Rectal smooth muscle tissue (tissue), 1 donor: ENCODE measurements around the gene GPR35.

ENCODE experiments used
- H3K27ac ChIP-seq: one replicate; pipeline ENCODE4 v1.7.0; 2013; ENCODE audit warnings: low read depth, low read length, inconsistent platforms
- H3K27me3 ChIP-seq: one replicate; pipeline ENCODE4 v1.7.0; 2013; ENCODE audit warnings: low read length; ENCODE audit not compliant: control insufficient read depth, insufficient read depth
- H3K36me3 ChIP-seq: one replicate; pipeline ENCODE4 v1.7.0; 2013; ENCODE audit warnings: low read length; ENCODE audit not compliant: control insufficient read depth, insufficient read depth
- H3K4me1 ChIP-seq: one replicate; pipeline ENCODE4 v1.7.0; 2013; ENCODE audit warnings: low read length; ENCODE audit not compliant: control insufficient read depth, insufficient read depth
- H3K4me3 ChIP-seq: one replicate; pipeline ENCODE4 v1.7.0; 2013; ENCODE audit warnings: low read length
- H3K9ac ChIP-seq: one replicate; pipeline ENCODE4 v1.7.0; 2013; ENCODE audit warnings: low read length

The GPR35 gene

DNA sequence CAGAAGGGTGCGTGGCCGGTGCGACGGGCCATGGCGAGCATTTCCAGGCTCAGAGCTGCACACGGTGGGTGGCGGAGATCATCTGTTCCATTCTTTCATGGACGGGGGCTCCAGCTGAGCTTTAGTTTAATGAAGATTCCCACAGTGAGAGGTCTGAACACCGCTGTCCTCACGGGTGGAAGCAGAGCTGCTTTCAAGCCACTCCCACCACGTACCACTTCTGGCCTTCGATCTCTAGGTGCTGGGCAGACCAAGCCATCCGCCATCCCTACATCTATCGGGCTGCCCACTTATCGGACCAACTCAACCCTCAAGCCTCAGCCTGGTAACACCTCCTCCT lies 18.5 kb downstream of the GPR35 start:
- no peaks in the 10 kb centered on the region for H3K36me3 ChIP-seq
- peaks cover 31% of the 10 kb centered on the region for H3K27me3 ChIP-seq
- no peaks in the 10 kb centered on the region for H3K4me1 ChIP-seq
- H3K4me3 ChIP-seq: no peak overlapping the region
- no peak overlapping the region for H3K9ac ChIP-seq
- no peak overlapping the region for H3K27ac ChIP-seq

DNA sequence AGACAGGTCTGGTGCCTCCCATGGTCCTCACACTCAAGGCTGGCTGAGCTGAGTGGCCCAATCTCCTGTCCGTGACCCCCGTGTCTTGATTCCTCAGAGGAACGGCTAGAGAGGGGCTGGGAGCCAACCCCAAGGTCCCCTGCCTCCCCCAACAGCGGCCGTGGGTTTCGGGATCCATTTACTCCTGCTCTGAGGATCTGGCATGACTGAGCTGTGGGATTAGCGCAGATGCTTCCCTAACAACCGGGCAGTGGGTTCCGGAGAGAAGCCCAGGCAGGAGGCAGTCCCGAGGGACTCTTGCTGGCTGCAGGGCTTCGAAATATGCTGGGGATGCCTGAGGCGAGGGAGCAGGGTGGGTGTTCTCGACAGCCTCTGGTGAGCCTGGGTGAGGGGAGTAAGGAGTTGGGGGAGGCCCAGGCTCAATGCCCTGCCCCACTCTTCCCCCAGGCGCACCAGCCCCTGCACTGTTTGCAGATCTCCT lies 18.9 kb downstream of the GPR35 start:
- no peak overlapping the region for H3K9ac ChIP-seq
- peaks cover 31% of the 10 kb centered on the region for H3K27me3 ChIP-seq

DNA sequence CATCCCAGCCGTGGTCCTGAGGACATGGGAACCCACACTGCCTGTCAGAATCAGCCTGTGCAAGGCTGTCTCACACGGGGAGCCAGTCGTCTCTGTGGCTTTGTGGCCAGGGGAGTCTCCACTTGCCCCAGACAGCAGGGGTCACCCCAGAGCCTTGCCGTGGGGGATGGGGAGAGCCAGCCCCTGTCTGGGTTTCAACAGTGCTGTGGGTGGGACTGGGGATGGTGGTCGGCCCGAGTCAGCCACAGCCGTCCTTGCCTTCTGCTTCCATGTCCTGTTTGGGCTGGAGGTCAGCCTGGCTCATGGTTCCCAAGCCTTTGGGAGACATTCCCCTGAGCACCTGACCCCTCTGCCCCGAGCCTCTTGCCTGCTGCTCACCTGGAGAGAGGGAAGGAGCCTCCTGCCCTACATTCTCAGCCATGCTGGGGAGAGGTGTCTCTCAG lies 19.6 kb downstream of the GPR35 start:
- Histone ChIP-seq H3K4me1 (no peaks in the 10 kb centered on the region), H3K36me3 (no peaks in the 10 kb centered on the region), H3K4me3 (no peak overlapping the region), H3K27me3 (peaks cover 29% of the 10 kb centered on the region), H3K9ac (no peak overlapping the region), H3K27ac (no peak overlapping the region)

More for the DNA sequence above, 18.9 kb downstream of the GPR35 start:
- no peaks in the 10 kb centered on the region for H3K36me3 ChIP-seq
- no peaks in the 10 kb centered on the region for H3K4me1 ChIP-seq
- H3K4me3 ChIP-seq: no peak overlapping the region
- H3K27ac ChIP-seq: no peak overlapping the region

DNA sequence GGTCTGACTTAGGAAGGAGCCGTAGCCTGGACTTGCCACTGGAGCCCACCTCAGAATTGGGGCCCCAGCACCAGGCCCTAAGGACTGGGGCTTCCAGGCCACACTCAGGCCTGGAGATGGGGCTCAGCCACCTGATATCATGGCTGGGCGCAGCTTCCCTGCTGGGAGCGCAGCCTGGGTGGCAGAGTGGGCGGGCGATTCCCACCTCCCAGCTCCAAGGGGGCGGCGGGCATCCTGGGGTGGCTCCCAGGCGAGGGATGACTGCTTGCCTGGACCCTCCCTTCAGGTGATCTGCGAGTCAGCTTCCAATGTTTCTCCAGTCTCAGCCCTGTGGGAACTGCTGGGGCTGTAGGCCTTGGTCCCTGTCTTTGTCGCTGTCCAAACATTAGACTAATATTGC lies 20.1 kb downstream of the GPR35 start:
- no peak overlapping the region for H3K9ac ChIP-seq

DNA sequence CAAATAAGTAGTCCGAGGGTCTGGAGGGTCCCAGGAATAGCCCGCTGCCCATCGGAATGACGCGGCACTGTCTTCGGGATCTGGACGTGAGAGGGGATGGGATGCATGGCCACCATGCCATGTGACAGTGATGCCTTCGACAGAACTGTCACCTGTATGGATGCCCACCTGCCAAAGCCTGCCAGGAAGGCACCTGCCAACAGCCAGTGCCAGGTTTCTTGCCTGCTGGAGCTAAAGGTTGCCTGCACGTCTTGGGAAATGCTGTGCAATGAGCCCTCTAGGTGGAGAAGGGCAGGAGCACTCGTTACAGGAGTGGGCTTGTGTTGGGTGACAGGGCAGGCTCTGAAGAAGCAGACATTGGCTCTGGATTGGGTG lies 20.5 kb downstream of the GPR35 start:
- no peak overlapping the region for H3K27ac ChIP-seq
- no peaks in the 10 kb centered on the region for H3K36me3 ChIP-seq
- H3K4me1 ChIP-seq: no peaks in the 10 kb centered on the region
- no peak overlapping the region for H3K4me3 ChIP-seq
- H3K27me3 ChIP-seq: peaks cover 32% of the 10 kb centered on the region
- no peak overlapping the region for H3K9ac ChIP-seq

More for the DNA sequence above, 20.1 kb downstream of the GPR35 start:
- H3K27ac ChIP-seq: no peak overlapping the region
- peaks cover 29% of the 10 kb centered on the region for H3K27me3 ChIP-seq
- no peaks in the 10 kb centered on the region for H3K36me3 ChIP-seq
- no peaks in the 10 kb centered on the region for H3K4me1 ChIP-seq
- no peak overlapping the region for H3K4me3 ChIP-seq

DNA sequence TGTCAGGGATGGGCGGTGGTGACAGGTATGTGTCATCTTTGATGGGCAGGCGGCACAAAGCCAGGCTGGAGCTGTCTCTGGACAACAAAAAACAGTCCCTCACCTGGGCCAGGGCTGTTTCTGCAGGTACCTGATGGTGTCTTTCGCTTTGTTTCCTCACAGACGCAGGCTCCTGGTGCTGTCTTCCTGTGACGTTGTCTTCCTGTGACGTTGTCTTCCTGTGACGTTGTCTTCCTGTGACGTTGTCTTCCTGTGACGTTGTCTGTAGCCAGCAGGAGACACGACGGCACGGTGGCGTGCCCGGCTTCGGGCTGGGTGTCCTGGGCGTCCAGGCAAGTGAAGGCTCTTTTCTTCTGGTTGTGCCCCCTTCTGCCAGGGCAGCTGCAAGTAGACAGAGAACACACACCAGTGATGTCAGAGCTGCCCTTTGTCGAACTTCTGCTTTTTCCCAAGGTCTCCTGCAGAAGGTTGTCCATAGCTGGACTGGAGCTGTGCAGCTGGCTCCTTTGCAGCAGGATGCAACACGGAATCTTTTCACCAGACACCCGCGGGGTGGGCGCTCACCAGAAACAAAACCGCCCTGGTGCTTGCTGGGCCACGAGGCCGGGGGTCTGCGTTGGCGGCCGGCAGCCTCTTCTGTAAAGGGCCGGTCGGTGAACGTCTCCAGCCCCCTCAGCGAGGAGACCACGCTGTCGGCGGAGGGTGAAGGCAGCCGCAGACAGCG lies 21.1 kb downstream of the GPR35 start:
- H3K4me1 ChIP-seq: no peaks in the 10 kb centered on the region
- H3K9ac ChIP-seq: no peak overlapping the region
- H3K27me3 ChIP-seq: peaks cover 32% of the 10 kb centered on the region
- H3K27ac ChIP-seq: no peak overlapping the region
- H3K36me3 ChIP-seq: no peaks in the 10 kb centered on the region
- H3K4me3 ChIP-seq: no peak overlapping the region

DNA sequence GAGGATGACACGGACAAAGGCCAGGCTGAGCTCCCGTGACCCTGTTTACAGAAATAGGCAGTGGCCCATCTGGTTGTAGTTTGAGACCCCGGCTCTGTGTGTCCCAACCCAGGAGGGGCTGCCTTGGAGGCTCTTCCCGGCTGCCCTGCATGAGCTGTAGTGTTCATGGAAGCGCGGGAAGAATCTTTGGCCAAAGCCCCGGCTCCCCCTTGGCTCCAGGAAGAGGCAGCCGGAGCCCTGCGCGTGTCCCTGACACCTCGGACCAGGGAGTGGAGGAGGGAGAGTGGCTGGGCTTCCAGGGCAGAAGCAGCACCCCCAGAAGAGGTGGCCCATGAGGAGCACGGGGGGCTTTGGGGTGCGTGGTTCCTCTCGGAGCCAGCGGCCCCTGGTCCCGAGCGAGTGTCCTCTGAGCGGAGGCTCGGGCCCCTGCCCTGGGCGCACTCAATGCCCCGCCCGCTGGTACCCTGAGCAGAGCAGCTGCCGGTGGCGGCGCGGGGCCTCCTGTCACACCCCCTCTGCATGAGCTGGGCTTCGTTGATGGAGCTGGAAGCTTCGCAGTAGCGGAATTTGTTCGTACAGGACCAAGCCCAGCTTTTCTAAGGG lies 21.7 kb downstream of the GPR35 start:
- H3K9ac ChIP-seq: no peak overlapping the region
- no peaks in the 10 kb centered on the region for H3K36me3 ChIP-seq
- peaks cover 32% of the 10 kb centered on the region for H3K27me3 ChIP-seq
- H3K4me3 ChIP-seq: no peak overlapping the region
- no peak overlapping the region for H3K27ac ChIP-seq
- no peaks in the 10 kb centered on the region for H3K4me1 ChIP-seq

DNA sequence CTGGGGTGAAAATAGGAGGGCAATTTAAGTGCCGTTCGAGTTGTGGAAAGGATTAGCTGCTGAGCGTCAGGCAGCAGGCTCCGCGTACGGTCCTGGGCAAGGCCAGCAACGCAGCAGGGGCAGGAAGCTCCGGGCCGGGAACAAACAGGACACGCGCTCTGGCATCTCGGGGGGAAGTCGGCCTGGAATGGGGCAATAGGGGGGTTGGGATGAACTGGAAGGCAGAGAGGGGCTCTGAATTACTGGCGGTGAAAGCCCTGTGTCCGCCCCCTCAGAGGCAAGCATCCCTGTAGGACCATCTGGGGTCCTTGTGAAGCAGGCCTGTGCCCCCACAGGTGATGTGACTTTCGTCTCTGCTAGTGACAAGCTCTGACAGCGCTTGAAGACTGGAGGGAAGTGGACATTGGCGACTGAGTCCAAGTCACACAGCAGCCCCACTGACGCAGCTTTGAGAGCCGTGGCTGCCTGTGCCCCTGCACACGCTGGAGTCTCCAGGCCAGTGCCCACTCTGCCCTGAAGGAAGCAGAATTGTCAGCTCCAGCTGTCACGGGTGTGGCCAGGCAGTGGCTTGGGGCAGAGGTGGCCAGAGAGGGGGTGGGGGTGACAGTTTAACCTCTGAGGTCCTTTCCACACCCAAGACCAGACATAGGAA lies 22.3 kb downstream of the GPR35 start:
- Histone ChIP-seq H3K27me3 (peaks cover 32% of the 10 kb centered on the region), H3K4me3 (no peak overlapping the region)

DNA sequence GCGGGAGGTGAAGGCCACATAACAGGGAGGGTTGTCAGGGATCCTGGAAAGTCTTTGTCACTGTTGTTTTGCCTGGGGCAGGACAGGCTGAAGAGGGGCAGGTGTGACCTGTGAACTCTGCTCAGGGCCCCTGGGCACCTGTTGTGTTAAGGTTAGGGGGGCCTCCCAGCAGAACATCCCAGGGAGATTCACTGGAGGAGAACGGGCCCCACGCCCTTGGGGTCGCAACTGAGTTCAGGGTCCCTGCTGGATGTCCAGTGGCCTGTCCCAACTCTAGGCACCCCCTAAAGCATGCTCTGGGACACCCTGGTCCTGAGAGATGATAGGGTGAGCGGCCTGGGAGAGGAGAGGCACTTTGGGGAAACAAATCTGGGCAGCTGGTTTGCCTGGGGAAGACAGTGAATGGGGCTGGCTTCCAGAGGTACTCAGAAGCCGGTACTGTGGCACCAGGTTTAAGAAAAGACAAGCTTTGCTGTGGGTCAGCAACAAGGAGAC lies 22.9 kb downstream of the GPR35 start:
- Histone ChIP-seq H3K36me3 (no peaks in the 10 kb centered on the region), H3K4me3 (no peak overlapping the region), H3K4me1 (no peaks in the 10 kb centered on the region), H3K27ac (no peak overlapping the region), H3K27me3 (peaks cover 32% of the 10 kb centered on the region), H3K9ac (no peak overlapping the region)

More for the DNA sequence above, 22.3 kb downstream of the GPR35 start:
- H3K36me3 ChIP-seq: no peaks in the 10 kb centered on the region
- H3K4me1 ChIP-seq: no peaks in the 10 kb centered on the region
- H3K9ac ChIP-seq: no peak overlapping the region
- H3K27ac ChIP-seq: no peak overlapping the region

DNA sequence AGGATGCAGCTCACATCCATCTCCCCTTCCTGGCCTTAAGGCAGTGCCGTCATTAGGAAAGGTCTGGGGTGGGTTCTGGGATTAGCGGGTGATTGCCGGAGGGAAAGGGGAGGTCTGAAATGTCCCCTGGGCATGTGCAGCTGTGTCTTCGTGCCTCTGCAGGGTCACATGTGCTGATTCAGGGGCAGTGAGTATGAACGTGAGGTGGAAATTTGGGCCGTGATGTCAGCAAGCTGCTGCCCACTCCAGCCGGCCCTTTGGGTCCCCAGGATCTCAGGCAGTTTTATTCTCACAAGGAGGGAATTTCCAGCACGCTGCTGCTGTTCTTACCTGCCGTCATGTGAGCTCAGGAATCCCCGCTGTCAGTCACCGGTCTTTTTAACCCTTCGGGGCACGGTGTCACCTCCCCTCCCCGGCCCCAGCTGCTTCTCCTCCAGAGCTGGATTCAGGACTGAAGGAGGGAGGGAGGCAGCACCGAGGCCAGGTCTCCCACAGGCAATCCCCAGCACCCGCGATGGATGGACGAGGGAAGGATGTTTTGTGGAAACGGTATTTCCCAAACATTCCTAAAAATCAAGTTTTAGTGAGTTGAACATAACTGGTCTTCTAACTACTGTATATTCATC lies 23.5 kb downstream of the GPR35 start:
- Histone ChIP-seq H3K4me1 (no peaks in the 10 kb centered on the region), H3K27me3 (peaks cover 29% of the 10 kb centered on the region), H3K36me3 (no peaks in the 10 kb centered on the region), H3K9ac (no peak overlapping the region), H3K4me3 (no peak overlapping the region), H3K27ac (no peak overlapping the region)

DNA sequence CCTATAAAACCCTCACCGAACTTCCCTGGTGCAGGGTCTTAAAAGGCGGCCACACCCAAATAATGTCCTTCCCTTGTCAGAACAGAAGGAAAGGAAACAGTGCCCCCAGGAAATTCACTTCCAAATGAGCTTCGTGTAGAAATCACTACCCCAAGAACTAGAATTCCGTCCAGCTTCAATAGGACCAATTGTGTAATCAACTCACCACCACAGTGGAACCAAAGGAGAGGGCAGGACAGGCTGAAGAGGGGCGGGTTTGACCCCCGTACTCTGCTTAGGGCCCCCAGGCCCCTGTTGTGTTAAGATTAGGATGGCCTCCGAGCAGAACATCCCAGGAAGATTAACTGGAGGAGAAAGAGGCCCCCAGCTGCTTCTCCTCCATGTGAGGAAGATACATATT lies 24.1 kb downstream of the GPR35 start:
- Histone ChIP-seq H3K36me3 (no peaks in the 10 kb centered on the region), H3K4me1 (no peaks in the 10 kb centered on the region), H3K27ac (no peak overlapping the region), H3K4me3 (no peak overlapping the region), H3K27me3 (peaks cover 24% of the 10 kb centered on the region), H3K9ac (no peak overlapping the region)

DNA sequence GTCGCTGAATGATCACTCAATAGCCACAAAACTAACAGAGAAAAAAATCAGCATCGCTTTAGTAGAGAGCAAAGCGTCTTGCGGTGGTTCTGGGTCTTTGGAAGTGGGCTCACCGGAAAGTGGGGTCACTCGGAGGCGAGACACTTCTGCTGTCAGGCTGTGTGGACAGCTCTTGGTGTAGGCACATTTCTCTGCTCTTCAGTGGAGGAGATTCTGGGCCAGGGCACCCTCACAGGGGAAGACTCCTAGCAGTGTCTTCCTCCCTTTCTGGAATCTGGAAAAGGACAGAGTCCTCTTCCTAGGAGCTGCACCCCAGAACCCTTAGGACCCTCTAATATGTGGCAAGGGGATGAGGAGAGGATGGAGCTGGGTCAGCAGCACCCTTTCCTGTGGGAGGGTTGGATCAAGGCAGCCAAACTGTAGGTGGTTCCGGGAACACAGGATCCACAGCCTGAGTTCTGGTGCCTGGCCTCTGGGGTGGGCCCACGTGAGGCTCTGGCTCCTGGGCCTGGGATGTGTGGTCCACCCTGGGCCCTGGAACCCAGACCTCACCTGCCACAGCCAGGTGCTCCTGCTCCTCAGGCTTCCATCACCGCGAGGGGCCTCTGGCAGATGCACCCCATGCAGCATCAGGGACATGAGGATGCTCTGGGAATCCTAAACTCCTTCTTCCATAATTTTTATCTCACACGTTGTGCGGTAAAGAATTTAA lies 25.1 kb downstream of the GPR35 start:
- no peak overlapping the region for H3K4me3 ChIP-seq
- H3K27me3 ChIP-seq: peaks cover 18% of the 10 kb centered on the region
- no peak overlapping the region for H3K9ac ChIP-seq
- H3K4me1 ChIP-seq: no peaks in the 10 kb centered on the region
- H3K27ac ChIP-seq: no peak overlapping the region
- H3K36me3 ChIP-seq: no peaks in the 10 kb centered on the region
